K562 (cell line): ENCODE results near the gene PAQR7. TPM values are rescaled to one million over a fixed set of nuclear protein-coding genes. Genes with fewer than 3 reads are reported as not detected.

Experiments
- CBX3 ChIP-seq, 2 experiments: IDR thresholded peaks; 1 replicate in 1 of 2; 2 replicates in 1 of 2; pipeline ENCODE4 v1.6.1; 2012; ENCODE audit warnings: inconsistent platforms in 2 of 2, low read length in 2 of 2, borderline replicate concordance in 1 of 2, control low read depth in 1 of 2
- ETV6 ChIP-seq, 3 experiments: fragments of 150-350 bp in 1 of 3; sonication (generic) in 1 of 3; formaldehyde crosslinking in 1 of 3; IDR thresholded peaks; 2 replicates each; pipeline versions ENCODE4 v1.6.1 to v1.8.0; 2014 to 2022; ENCODE audit warnings: borderline replicate concordance in 2 of 3, low read depth in 2 of 3, antibody characterized with exemption in 1 of 3, low read length in 1 of 3, mild to moderate bottlenecking in 1 of 3, missing genetic modification reagents in 1 of 3
- FOXJ2 ChIP-seq: fragments of 200-800 bp; sonication (Bioruptor generic); IDR thresholded peaks from 2 replicates; pipeline ENCODE4 v1.6.1; 2016; ENCODE audit warnings: missing genetic modification characterization, missing compliant biosample characterization
- HNRNPUL1 ChIP-seq: fragments of 200-400 bp; formaldehyde crosslinking; IDR thresholded peaks from 2 replicates; pipeline ENCODE4 v1.6.1; 2017; ENCODE audit warnings: low read length
- ILK ChIP-seq: fragments of 450-650 bp; IDR thresholded peaks from 2 replicates; pipeline ENCODE4 v1.6.1; 2016; ENCODE audit warnings: missing genetic modification characterization, low read depth, mild to moderate bottlenecking, missing compliant biosample characterization, moderate library complexity, borderline replicate concordance
- NFE2L1 ChIP-seq: fragments of 450-650 bp; IDR thresholded peaks from 2 replicates; pipeline ENCODE4 v1.6.1; 2016; ENCODE audit warnings: missing genetic modification characterization, low read depth, mild to moderate bottlenecking, missing compliant biosample characterization, moderate library complexity, borderline replicate concordance
- RHOXF2B ChIP-seq: fragments of 250-450 bp; sonication (Bioruptor Pico); conservative IDR thresholded peaks from 2 replicates; pipeline ENCODE4 v1.5.1; 2021
- TEAD1 ChIP-seq, 2 experiments: fragments of 450-650 bp in 1 of 2; sonication (generic) in 1 of 2; formaldehyde crosslinking; IDR thresholded peaks; 2 replicates each; pipeline versions ENCODE4 v1.4.0 to v1.8.0; 2020 to 2022; ENCODE audit warnings: mild to moderate bottlenecking in 2 of 2, missing genetic modification reagents in 1 of 2
- TRIM24 ChIP-seq, 2 experiments: fragments of 450-650 bp; IDR thresholded peaks; 2 replicates each; pipeline ENCODE4 v1.6.1; 2016
- TSC22D4 ChIP-seq: fragments of 450-650 bp; IDR thresholded peaks from 2 replicates; pipeline ENCODE4 v1.6.1; 2016; ENCODE audit warnings: missing genetic modification characterization, missing biosample characterization, control low read depth
- ZNF143 ChIP-seq: sonication (generic); formaldehyde crosslinking; IDR thresholded peaks from 2 replicates; pipeline ENCODE4 v1.9.0; 2022; ENCODE audit warnings: mild to moderate bottlenecking, missing genetic modification reagents
- ZNF146 ChIP-seq: IDR thresholded peaks from one replicate; pipeline ENCODE4 v1.6.1; 2018; ENCODE audit warnings: missing compliant biosample characterization; ENCODE audit not compliant: unreplicated experiment
- ZNF507 ChIP-seq: conservative IDR thresholded peaks from 2 replicates; pipeline ENCODE4 v1.6.1; 2017; ENCODE audit warnings: missing genetic modification characterization, missing compliant biosample characterization
- polyA plus RNA-seq, 8 experiments: library from polyadenylated mRNA; depleted of rRNA in 4 of 8; stranded (reverse) in 5 of 8; unstranded in 3 of 8; fragments of >200 nt; fragmentation: Nextera tagmentation in 2 of 8; fragmentation: Illumina TruSeq in 1 of 8; extraction: Ambion mirVana in 2 of 8; extraction: Trizol in 1 of 8; gene quantifications; 2 replicates each; pipeline versions ENCODE4 v1.2.1 to v1.2.3, GENCODE V29; 2011 to 2014; ENCODE audit warnings: inconsistent platforms in 1 of 8, missing spikeins in 1 of 8
- total RNA-seq, 7 experiments: library from RNA; depleted of rRNA in 6 of 7; stranded (reverse); fragments of >200 nt in 6 of 7; fragmentation: Illumina TruSeq in 2 of 7; extraction: Trizol in 2 of 7; gene quantifications; 2 replicates each; pipeline versions ENCODE4 v1.2.1 to v1.2.3, GENCODE V29; 2011 to 2021; ENCODE audit warnings: low replicate concordance in 1 of 7
- TF ChIP-seq, protein P1 (sequence below), 3 experiments: fragments of 200-800 bp in 1 of 3; sonication (Bioruptor generic) in 1 of 3; sonication (generic) in 1 of 3; formaldehyde crosslinking in 1 of 3; IDR thresholded peaks; 2 replicates each; pipeline versions ENCODE4 v1.6.1 to v1.8.0; 2016 to 2022; ENCODE audit warnings: mild to moderate bottlenecking in 2 of 3, missing compliant biosample characterization in 2 of 3, missing genetic modification characterization in 2 of 3, missing genetic modification reagents in 1 of 3
- TF ChIP-seq, protein P2 (sequence below): fragments of 450-650 bp; formaldehyde crosslinking; IDR thresholded peaks from 2 replicates; pipeline ENCODE4 v1.4.0; 2022; ENCODE audit warnings: missing genetic modification characterization
- TF ChIP-seq, protein P3 (sequence below): conservative IDR thresholded peaks from 2 replicates; pipeline ENCODE4 v1.6.1; 2011; ENCODE audit warnings: low read depth, mild to moderate bottlenecking, low read length; ENCODE audit not compliant: control insufficient read depth
- TF ChIP-seq, protein P4 (sequence below): fragments of 450-650 bp; IDR thresholded peaks from 2 replicates; pipeline ENCODE4 v1.6.1; 2016
- TF ChIP-seq, protein P5 (sequence below): fragments of 450-650 bp; IDR thresholded peaks from 2 replicates; pipeline ENCODE4 v1.6.1; 2018; ENCODE audit warnings: mild to moderate bottlenecking, low read depth; ENCODE audit not compliant: partially characterized antibody

The PAQR7 gene
- total and polyA plus RNA-seq, 9 of the 15 experiments (the other 6 are each of a cell fraction or from before 2014, with no cell fraction given), result 1.1 to 5.2 (median 2.6) TPM

DNA sequence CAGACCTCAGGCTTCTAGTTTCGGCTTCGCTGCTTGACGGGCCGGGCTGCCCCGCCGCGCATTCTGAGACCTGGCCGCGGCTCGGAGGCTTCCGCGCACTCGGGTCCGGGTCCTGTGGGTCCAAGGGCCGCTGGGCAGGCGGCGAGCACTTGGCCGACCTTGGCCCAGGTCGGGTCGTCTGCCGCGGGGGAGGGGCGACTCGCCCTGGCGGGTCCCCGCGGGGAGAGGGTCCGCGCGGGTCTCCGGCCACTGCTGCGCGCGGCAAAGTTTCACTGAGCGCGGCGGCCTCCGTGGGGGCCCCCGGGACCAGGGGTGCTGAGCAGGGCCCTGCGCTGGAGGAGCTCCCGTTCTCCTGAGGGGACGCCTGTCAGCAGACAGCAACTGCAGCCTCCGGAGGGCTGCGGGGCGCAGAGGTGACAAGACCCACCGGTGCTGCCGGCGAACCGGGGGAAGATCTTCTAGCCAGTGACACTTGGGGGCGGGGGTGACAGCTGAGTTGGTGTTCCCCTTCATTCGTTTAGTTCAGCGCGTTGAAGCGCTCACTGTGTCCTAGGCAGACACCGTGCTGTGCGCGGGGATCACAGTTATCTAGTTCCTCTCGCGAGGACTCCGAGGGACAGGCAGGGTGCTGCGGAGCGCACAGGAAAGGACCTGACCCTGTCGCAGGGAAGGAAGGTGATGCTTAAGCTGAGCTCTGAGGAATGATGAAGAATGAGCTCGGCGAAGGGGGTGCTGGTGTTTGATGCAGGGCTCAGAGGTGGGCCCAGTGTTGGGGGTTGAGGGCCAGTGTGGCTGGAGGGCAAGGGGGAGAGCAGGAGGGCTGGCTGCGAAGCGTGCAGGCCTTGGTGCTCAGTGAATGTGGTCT lies 55.0 kb downstream of the PAQR7 start (continued):
- TF ChIP-seq, protein P1, sequence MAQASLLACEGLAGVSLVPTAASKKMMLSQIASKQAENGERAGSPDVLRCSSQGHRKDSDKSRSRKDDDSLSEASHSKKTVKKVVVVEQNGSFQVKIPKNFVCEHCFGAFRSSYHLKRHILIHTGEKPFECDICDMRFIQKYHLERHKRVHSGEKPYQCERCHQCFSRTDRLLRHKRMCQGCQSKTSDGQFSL (CRISPR knock-in tag; IDR thresholded peaks at IDR 0.05), result no peak; the same call in 1 of the 2 replicates
- TF ChIP-seq, protein P1 (tag; IDR thresholded peaks at IDR 0.05), result no peak
- TF ChIP-seq, protein P2, sequence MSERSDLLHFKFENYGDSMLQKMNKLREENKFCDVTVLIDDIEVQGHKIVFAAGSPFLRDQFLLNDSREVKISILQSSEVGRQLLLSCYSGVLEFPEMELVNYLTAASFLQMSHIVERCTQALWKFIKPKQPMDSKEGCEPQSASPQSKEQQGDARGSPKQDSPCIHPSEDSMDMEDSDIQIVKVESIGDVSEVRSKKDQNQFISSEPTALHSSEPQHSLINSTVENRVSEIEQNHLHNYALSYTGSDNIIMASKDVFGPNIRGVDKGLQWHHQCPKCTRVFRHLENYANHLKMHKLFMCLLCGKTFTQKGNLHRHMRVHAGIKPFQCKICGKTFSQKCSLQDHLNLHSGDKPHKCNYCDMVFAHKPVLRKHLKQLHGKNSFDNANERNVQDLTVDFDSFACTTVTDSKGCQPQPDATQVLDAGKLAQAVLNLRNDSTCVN (CRISPR knock-in tag), result peak; percentile 82
- TF ChIP-seq ILK (tag) (no peak), NFE2L1 (tag) (no peak), FOXJ2 (tag) (no peak), TSC22D4 (tag) (no peak), ZNF507 (tag) (no peak), HNRNPUL1 (peak; percentile 85; the same call in 1 of the 2 replicates), ZNF143 (CRISPR knock-in tag) (no peak; the same call in 1 of the 2 replicates), TRIM24 (IDR thresholded peaks at IDR 0.05) (no peak), RHOXF2B (CRISPR knock-in tag) (no peak), ZNF146 (no peak), TEAD1 (CRISPR knock-in tag; IDR thresholded peaks at IDR 0.05) (no peak; a peak in 1 of 4 replicates), ETV6 (IDR thresholded peaks at IDR 0.05; ENCODE audit: borderline replicate concordance in 1 of 2, low read depth in 2 of 2, low read length in 1 of 2) (no peak), ETV6 (CRISPR knock-in tag; IDR thresholded peaks at IDR 0.05; ENCODE audit: borderline replicate concordance) (peak; percentile 76; the same call in 1 of the 2 replicates), CBX3 (IDR thresholded peaks at IDR 0.05; ENCODE audit: borderline replicate concordance in 1 of 2, low read length in 2 of 2) (no peak)
- TF ChIP-seq, protein P3, sequence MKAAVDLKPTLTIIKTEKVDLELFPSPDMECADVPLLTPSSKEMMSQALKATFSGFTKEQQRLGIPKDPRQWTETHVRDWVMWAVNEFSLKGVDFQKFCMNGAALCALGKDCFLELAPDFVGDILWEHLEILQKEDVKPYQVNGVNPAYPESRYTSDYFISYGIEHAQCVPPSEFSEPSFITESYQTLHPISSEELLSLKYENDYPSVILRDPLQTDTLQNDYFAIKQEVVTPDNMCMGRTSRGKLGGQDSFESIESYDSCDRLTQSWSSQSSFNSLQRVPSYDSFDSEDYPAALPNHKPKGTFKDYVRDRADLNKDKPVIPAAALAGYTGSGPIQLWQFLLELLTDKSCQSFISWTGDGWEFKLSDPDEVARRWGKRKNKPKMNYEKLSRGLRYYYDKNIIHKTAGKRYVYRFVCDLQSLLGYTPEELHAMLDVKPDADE, result no peak; the same call in 1 of the 2 replicates
- TF ChIP-seq, protein P4, sequence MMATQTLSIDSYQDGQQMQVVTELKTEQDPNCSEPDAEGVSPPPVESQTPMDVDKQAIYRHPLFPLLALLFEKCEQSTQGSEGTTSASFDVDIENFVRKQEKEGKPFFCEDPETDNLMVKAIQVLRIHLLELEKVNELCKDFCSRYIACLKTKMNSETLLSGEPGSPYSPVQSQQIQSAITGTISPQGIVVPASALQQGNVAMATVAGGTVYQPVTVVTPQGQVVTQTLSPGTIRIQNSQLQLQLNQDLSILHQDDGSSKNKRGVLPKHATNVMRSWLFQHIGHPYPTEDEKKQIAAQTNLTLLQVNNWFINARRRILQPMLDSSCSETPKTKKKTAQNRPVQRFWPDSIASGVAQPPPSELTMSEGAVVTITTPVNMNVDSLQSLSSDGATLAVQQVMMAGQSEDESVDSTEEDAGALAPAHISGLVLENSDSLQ, result peak; percentile 58
- TF ChIP-seq, protein P5, sequence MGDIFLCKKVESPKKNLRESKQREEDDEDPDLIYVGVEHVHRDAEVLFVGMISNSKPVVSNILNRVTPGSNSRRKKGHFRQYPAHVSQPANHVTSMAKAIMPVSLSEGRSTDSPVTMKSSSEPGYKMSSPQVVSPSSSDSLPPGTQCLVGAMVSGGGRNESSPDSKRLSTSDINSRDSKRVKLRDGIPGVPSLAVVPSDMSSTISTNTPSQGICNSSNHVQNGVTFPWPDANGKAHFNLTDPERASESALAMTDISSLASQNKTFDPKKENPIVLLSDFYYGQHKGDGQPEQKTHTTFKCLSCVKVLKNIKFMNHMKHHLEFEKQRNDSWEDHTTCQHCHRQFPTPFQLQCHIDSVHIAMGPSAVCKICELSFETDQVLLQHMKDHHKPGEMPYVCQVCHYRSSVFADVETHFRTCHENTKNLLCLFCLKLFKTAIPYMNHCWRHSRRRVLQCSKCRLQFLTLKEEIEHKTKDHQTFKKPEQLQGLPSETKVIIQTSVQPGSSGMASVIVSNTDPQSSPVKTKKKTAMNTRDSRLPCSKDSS, result no peak
